IMR-90 (cell line): ENCODE data around the gene SAT1. TPM values are rescaled to one million over a fixed set of nuclear protein-coding genes. Genes with fewer than 3 reads are reported as not detected.

ENCODE experiments used
- ATAC-seq: fragments of 200-7000 bp; cut with Tn5 transposase; 2 replicates; pipeline ENCODE4 v1.9.1; 2020; ENCODE audit warnings: low read depth, mild to moderate bottlenecking, moderate library complexity
- BruUV-seq: library from RNA; stranded (reverse); fragments of 400-500 nt; replicated peaks from 2 replicates; lab custom pipeline; 2021; lab: Mats Ljungman, UMichigan
- CTCF ChIA-PET: fragments of 300-600 bp; formaldehyde crosslinking; extraction: SDS; loops from one replicate; lab custom pipeline; 2021; ENCODE audit warnings: antibody characterized with exemption; lab: Yijun Ruan, JAX
- POLR2A ChIA-PET: fragments of 300-600 bp; sonication (Branson Sonifier 250); formaldehyde crosslinking; loops from one replicate; lab custom pipeline; 2022; ENCODE audit warnings: antibody characterized with exemption; ENCODE audit not compliant: unreplicated experiment; lab: Charles Lee
- DNase-seq: peaks from one replicate; pipeline ENCODE4 v3.0.0; 2013
- H2AFZ ChIP-seq: replicated peaks from 2 replicates; pipeline ENCODE3; 2013; ENCODE audit warnings: low read length, mild to moderate bottlenecking; ENCODE audit not compliant: poor library complexity
- H2AK5ac ChIP-seq: 2 replicates; pipeline ENCODE4 v1.6.1; 2013; ENCODE audit warnings: low read depth, low read length, inconsistent platforms
- H2AK9ac ChIP-seq: replicated peaks from 2 replicates; pipeline ENCODE3; 2013; ENCODE audit warnings: mild to moderate bottlenecking, low read depth, low read length, moderate library complexity; ENCODE audit not compliant: poor library complexity
- H2BK120ac ChIP-seq: 2 replicates; pipeline ENCODE4 v1.6.1; 2013; ENCODE audit warnings: low read depth, low read length, inconsistent platforms
- H2BK15ac ChIP-seq: 3 replicates; pipeline ENCODE4 v1.6.1; 2013; ENCODE audit warnings: low read depth, low read length, inconsistent platforms
- H2BK20ac ChIP-seq: 2 replicates; pipeline ENCODE4 v1.6.1; 2013; ENCODE audit warnings: low read depth, mild to moderate bottlenecking, inconsistent platforms, low read length, moderate library complexity
- H2BK5ac ChIP-seq: 2 replicates; pipeline ENCODE4 v1.6.1; 2013; ENCODE audit warnings: mild to moderate bottlenecking, low read depth, low read length, inconsistent platforms; ENCODE audit not compliant: poor library complexity, severe bottlenecking
- H3K14ac ChIP-seq: replicated peaks from 2 replicates; pipeline ENCODE4 v1.6.1; 2013; ENCODE audit warnings: low read depth, low read length, inconsistent platforms
- H3K18ac ChIP-seq: 2 replicates; pipeline ENCODE4 v1.6.1; 2013; ENCODE audit warnings: low read depth, low read length, control low read depth
- H3K23ac ChIP-seq: 2 replicates; pipeline ENCODE4 v1.6.1; 2013; ENCODE audit warnings: low read depth, low read length, inconsistent platforms
- H3K27ac ChIP-seq: 2 replicates; pipeline ENCODE4 v1.5.1; 2013; ENCODE audit warnings: mild to moderate bottlenecking, control low read depth, low read length; ENCODE audit not compliant: insufficient read depth
- H3K27me3 ChIP-seq: 2 replicates; pipeline ENCODE4 v1.6.1; 2013; ENCODE audit warnings: low read length; ENCODE audit not compliant: control insufficient read depth, insufficient read depth
- H3K36me3 ChIP-seq: 2 replicates; pipeline ENCODE4 v1.6.1; 2013; ENCODE audit warnings: low read length, mixed read lengths; ENCODE audit not compliant: control insufficient read depth, insufficient read depth
- H3K4ac ChIP-seq: 2 replicates; pipeline ENCODE4 v1.6.1; 2013; ENCODE audit warnings: low read depth, low read length, inconsistent platforms
- H3K4me1 ChIP-seq: 2 replicates; pipeline ENCODE4 v1.6.1; 2013; ENCODE audit warnings: low read length, mixed read lengths; ENCODE audit not compliant: control insufficient read depth, insufficient read depth
- H3K4me2 ChIP-seq: 2 replicates; pipeline ENCODE4 v1.6.1; 2013; ENCODE audit warnings: low read depth, mild to moderate bottlenecking, control low read depth, low read length, moderate library complexity
- H3K4me3 ChIP-seq: 2 replicates; pipeline ENCODE4 v1.5.1; 2013; ENCODE audit warnings: low read depth, mild to moderate bottlenecking, control low read depth, low read length, moderate library complexity; ENCODE audit not compliant: insufficient read depth
- H3K56ac ChIP-seq: 2 replicates; pipeline ENCODE4 v1.6.1; 2013; ENCODE audit warnings: low read length, inconsistent platforms; ENCODE audit not compliant: insufficient read depth; ENCODE audit errors: extremely low read depth
- H3K79me1 ChIP-seq, 2 experiments: 2 replicates each; pipeline ENCODE4 v1.6.1; 2013; ENCODE audit warnings: low read length in 2 of 2, inconsistent platforms in 1 of 2, low read depth in 1 of 2
- H3K9ac ChIP-seq: 2 replicates; pipeline ENCODE4 v1.6.1; 2013; ENCODE audit warnings: low read depth, low read length, control low read depth
- H3K9me1 ChIP-seq: 2 replicates; pipeline ENCODE4 v1.6.1; 2013; ENCODE audit warnings: low read length, inconsistent platforms; ENCODE audit not compliant: insufficient read depth
- H3K9me3 ChIP-seq: 2 replicates; pipeline ENCODE4 v1.6.1; 2013; ENCODE audit warnings: low read length; ENCODE audit not compliant: control insufficient read depth, insufficient read depth
- H4K20me1 ChIP-seq: 2 replicates; pipeline ENCODE4 v1.6.1; 2013; ENCODE audit warnings: low read length, inconsistent platforms; ENCODE audit not compliant: insufficient read depth
- H4K5ac ChIP-seq: 2 replicates; pipeline ENCODE4 v1.6.1; 2013; ENCODE audit warnings: mild to moderate bottlenecking, low read depth, low read length, control low read depth
- H4K8ac ChIP-seq, 2 experiments: 2 replicates each; pipeline ENCODE4 v1.6.1; 2013; ENCODE audit warnings: low read depth in 2 of 2, low read length in 2 of 2, control low read depth in 1 of 2, inconsistent platforms in 1 of 2
- H4K91ac ChIP-seq: 2 replicates; pipeline ENCODE4 v1.6.1; 2013; ENCODE audit warnings: low read depth, low read length, inconsistent platforms; ENCODE audit not compliant: insufficient read depth
- CEBPB ChIP-seq: IDR thresholded peaks from 2 replicates; pipeline ENCODE4 v1.6.1; 2012; ENCODE audit warnings: low read depth, low read length, improper control_type of control experiment
- CHD1 ChIP-seq: IDR thresholded peaks from 2 replicates; pipeline ENCODE4 v1.6.1; 2012; ENCODE audit warnings: low read depth, low read length, improper control_type of control experiment
- ELK1 ChIP-seq: fragments of 150-350 bp; IDR thresholded peaks from 2 replicates; pipeline ENCODE4 v1.6.1; 2016; ENCODE audit warnings: low read depth, mild to moderate bottlenecking, low read length, moderate library complexity, borderline replicate concordance
- MAZ ChIP-seq: IDR thresholded peaks from 2 replicates; pipeline ENCODE4 v1.6.1; 2012; ENCODE audit warnings: low read depth, mild to moderate bottlenecking, low read length, improper control_type of control experiment, moderate library complexity, borderline replicate concordance
- NFE2L2 ChIP-seq: fragments of 150-350 bp; IDR thresholded peaks from 2 replicates; pipeline ENCODE4 v1.6.1; 2016; ENCODE audit warnings: low read depth, mild to moderate bottlenecking, low read length
- POLR2A ChIP-seq: IDR thresholded peaks from 2 replicates; pipeline ENCODE4 v1.6.1; 2012; ENCODE audit warnings: mild to moderate bottlenecking, low read depth, low read length
- RFX5 ChIP-seq: IDR thresholded peaks from 2 replicates; pipeline ENCODE4 v1.8.0; 2012; ENCODE audit warnings: low read depth, mild to moderate bottlenecking, low read length, moderate library complexity
- SMC3 ChIP-seq: fragments of 150-350 bp; IDR thresholded peaks from 2 replicates; pipeline ENCODE4 v1.6.1; 2016; ENCODE audit warnings: low read depth, mild to moderate bottlenecking, antibody characterized with exemption, low read length, moderate library complexity
- dilution Hi-C: fragments of 300-500 bp; cut with HindIII; formaldehyde crosslinking; loops from one replicate; pipeline ENCODE4 v1.14.3; 2018; ENCODE audit warnings: low sequenced_read_pairs; ENCODE audit not compliant: unreplicated experiment
- in situ Hi-C: fragments of 300-500 bp; cut with MboI; formaldehyde crosslinking; loops from 3 replicates; pipeline ENCODE4 v1.14.3; 2019; ENCODE audit warnings: low sequenced_read_pairs, inconsistent platforms, mixed read lengths
- intact Hi-C: fragments of 100-400 bp; cut with micrococcal nuclease; formaldehyde crosslinking; loops from 2 replicates; pipeline ENCODE4 v1.10.0; 2022
- polyA plus RNA-seq, 3 experiments: library from polyadenylated mRNA; depleted of rRNA; stranded (reverse); fragments of >200 nt; gene quantifications; 2 replicates each; pipeline ENCODE4 v1.2.3, GENCODE V29; 2012; ENCODE audit warnings: low replicate concordance in 1 of 3
- total RNA-seq: library from RNA; depleted of rRNA; stranded (reverse); fragments of >200 nt; gene quantifications from 2 replicates; pipeline ENCODE4 v1.2.3, GENCODE V29; 2012

SAT1 gene
- total and polyA plus RNA-seq, 2 of the 4 experiments (the other 2 are of a cell fraction) = 55.9 to 92.8 TPM

- H3K36me3 ChIP-seq = no peaks in the 10 kb centered on the region
- H3K9me3 ChIP-seq = no peaks in the 10 kb centered on the region
- TF ChIP-seq ELK1 = no peak
- no peak for TF ChIP-seq RFX5
- no peak for TF ChIP-seq CHD1
- TF ChIP-seq NFE2L2 = no peak
- TF ChIP-seq SMC3 = no peak
- TF ChIP-seq MAZ = no peak
- TF ChIP-seq POLR2A = no peak
- no peak for TF ChIP-seq CEBPB
- no peaks in the 10 kb centered on the region for H3K9me1 ChIP-seq
- no peak overlapping the region for H3K18ac ChIP-seq
- BruUV-seq = no TSS peak
- H4K91ac ChIP-seq = no peak overlapping the region
- in situ Hi-C loops (no loop called here), intact Hi-C loops (no loop called here), dilution Hi-C loops (no loop called here)
- H3K4me2 ChIP-seq = no peak overlapping the region
- no peak overlapping the region for H4K5ac ChIP-seq
- ATAC-seq (no peak), DNase-seq (no peak)
- POLR2A ChIA-PET = no interaction called here
- no peaks in the 10 kb centered on the region for H4K20me1 ChIP-seq
- H2BK120ac ChIP-seq = no peak overlapping the region
- H3K23ac ChIP-seq = no peak overlapping the region
- H3K14ac ChIP-seq = no peak overlapping the region
- no peaks in the 10 kb centered on the region for H3K4me1 ChIP-seq
- no peaks in the 10 kb centered on the region for H3K79me1 ChIP-seq
- no peak overlapping the region for H2BK20ac ChIP-seq
- no peaks in the 10 kb centered on the region for H3K27me3 ChIP-seq
- H2AFZ ChIP-seq = no peak overlapping the region
- H3K56ac ChIP-seq = no peak overlapping the region
- no peak overlapping the region for H4K8ac ChIP-seq
- no peak overlapping the region for H2AK5ac ChIP-seq
- H3K4ac ChIP-seq = no peak overlapping the region
- H2BK5ac ChIP-seq = no peak overlapping the region
- CTCF ChIA-PET = interaction anchor here (0.7 kb wide), 1 partner anchor 771 kb away, joined by 5 read pairs; no protein-coding TSS in a partner anchor
- no peak overlapping the region for H3K4me3 ChIP-seq
- no peak overlapping the region for H2BK15ac ChIP-seq
- no peak overlapping the region for H2AK9ac ChIP-seq
- no peak overlapping the region for H3K9ac ChIP-seq
- H3K27ac ChIP-seq = no peak overlapping the region
Observed at GRCh38 chrX:23826653-23827052, 43.7 kb downstream of the SAT1 start.
